Measurements from ENCODE around the gene TEKT3.

GRCh38 chr17:15268461-15268860 is 72.9 kb downstream of the TEKT3 start:
- TF ChIP-seq POLR2A (IDR thresholded peaks at IDR 0.05) (no peak), CTCF (IDR thresholded peaks at IDR 0.05) (no peak)
